GM10266 (cell line): ENCODE measurements around the gene IPCEF1.

Experiments used
- DNase-seq: peaks from one replicate; pipeline ENCODE4 v3.0.0; 2012; ENCODE audit errors: extremely low spot score
- TF ChIP-seq, protein P1 (sequence below): IDR thresholded peaks from 2 replicates; pipeline ENCODE4 v1.5.1; 2012; ENCODE audit warnings: mild to moderate bottlenecking, low read depth; ENCODE audit not compliant: control insufficient read depth, insufficient read depth; ENCODE audit errors: missing control alignments

IPCEF1 gene

DNA sequence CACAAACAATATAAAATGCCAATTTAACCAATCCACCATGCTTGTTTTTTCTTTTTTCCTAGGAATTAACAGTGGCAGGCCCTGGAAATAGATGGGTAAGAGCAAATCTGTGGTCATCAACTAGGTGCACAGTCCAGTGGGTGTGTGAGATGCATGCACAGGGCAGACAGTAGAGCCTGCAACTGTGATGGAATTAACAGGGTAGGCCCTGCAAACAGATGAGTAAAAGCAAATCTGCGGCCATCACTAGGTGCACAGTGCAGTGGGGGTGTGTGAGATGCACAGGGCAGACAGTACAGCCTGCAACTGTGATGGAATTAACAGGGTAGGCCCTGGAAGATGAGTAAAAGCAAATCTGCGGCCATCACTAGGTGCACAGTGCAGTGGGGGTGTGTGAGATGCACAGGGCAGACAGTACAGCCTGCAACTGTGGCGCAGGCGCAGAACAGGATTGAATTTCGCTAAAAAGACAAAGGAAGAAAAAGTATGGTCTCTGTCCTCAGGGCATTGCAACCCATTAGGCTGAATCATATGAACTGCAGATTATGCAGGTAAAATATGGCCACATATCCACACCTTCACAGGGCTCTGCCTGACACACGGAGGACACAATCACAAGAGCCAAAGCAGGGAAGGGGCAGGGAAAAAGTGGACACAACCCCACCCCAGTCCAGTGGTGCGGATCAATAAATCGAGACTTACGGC lies 41.0 kb upstream of the IPCEF1 start:
- TF ChIP-seq, protein P1, sequence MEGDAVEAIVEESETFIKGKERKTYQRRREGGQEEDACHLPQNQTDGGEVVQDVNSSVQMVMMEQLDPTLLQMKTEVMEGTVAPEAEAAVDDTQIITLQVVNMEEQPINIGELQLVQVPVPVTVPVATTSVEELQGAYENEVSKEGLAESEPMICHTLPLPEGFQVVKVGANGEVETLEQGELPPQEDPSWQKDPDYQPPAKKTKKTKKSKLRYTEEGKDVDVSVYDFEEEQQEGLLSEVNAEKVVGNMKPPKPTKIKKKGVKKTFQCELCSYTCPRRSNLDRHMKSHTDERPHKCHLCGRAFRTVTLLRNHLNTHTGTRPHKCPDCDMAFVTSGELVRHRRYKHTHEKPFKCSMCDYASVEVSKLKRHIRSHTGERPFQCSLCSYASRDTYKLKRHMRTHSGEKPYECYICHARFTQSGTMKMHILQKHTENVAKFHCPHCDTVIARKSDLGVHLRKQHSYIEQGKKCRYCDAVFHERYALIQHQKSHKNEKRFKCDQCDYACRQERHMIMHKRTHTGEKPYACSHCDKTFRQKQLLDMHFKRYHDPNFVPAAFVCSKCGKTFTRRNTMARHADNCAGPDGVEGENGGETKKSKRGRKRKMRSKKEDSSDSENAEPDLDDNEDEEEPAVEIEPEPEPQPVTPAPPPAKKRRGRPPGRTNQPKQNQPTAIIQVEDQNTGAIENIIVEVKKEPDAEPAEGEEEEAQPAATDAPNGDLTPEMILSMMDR, result no peak
- DNase-seq, result no peak

DNA sequence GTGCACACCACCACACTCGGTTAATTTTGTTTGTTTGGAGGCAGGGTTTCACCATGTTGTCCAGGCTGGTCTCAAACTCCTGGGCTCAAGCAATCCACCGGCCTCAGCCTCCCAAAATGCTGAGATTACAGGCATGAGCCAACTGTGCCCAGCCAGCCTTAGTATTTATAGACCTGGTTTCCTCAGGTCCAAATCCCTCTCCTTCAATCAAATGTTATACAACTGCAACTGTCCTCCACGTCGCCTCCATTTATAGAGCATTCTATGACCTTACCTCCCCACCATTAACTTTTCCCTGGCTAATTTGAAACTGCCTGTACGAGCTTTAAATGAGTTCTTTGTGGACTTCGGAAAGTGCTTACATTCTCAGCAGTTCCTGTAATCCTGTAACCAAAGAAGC lies 39.3 kb upstream of the IPCEF1 start:
- TF ChIP-seq, protein P1, result no peak
- DNase-seq, result no peak

DNA sequence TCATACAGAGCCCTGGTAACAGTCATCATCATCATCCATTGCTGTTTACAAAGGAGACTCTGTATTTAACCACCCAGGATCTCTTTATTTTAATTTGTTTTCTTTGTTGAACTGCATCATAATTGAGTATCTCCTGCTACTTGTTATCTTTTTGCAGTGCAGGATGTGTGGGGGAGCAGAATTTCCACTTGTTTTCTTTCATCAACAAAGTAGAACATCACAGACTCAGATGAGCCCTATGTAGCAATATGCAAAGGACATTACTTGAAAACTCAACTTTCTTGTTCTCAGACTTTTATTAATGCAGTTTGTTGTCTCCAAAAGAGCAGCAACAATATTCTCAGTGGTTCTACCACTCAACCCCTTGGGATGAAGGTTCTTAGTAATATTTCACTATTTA lies 38.7 kb upstream of the IPCEF1 start:
- TF ChIP-seq, protein P1, result no peak

GRCh38 chr6:154394571-154394970 lies 38.0 kb upstream of the IPCEF1 start:
- no peak for DNase-seq
- TF ChIP-seq, protein P1, result no peak

More for the DNA sequence above, 38.7 kb upstream of the IPCEF1 start:
- no peak for DNase-seq

DNA sequence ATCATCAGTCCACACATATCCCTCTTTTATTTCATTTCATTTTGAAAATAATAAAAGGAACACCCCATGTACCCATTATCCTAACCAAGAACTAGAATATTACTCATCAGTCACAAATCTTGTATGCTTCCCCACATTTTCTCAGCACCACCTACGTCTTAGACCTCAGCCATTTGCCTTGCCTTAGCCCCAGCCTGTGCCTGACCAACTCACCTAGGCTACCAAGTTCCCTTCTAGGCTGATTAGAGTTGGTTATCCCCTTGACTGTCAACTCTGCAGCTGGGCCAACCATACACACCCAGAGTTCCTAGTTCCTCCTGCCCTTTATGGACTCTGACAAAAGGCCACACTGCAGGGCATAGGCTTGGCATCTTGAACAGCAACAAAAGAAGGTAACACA lies 33.4 kb upstream of the IPCEF1 start:
- TF ChIP-seq, protein P1, result no peak
- DNase-seq, result no peak

- TF ChIP-seq, protein P1, result no peak
Measured at GRCh38 chr6:154388803-154389202, 32.2 kb upstream of the IPCEF1 start.

GRCh38 chr6:154386848-154387717 lies 30.5 kb upstream of the IPCEF1 start:
- DNase-seq, result no peak
- TF ChIP-seq, protein P1, result no peak

More at GRCh38 chr6:154388803-154389202, 32.2 kb upstream of the IPCEF1 start:
- DNase-seq, result no peak
